WTC11 (cell line): ENCODE data around the gene CSNK2B. TPM values are rescaled to one million over a fixed set of nuclear protein-coding genes. Genes with fewer than 3 reads are reported as not detected.

ENCODE experiments used
- ATAC-seq: fragments of 200-7000 bp; cut with Tn5 transposase; 2 replicates; pipeline ENCODE4 v1.10.0; 2021; ENCODE audit warnings: mild to moderate bottlenecking, moderate library complexity
- CTCF ChIA-PET: fragments of 300-600 bp; sonication (Branson Sonifier 250); formaldehyde crosslinking; loops from one replicate; lab custom pipeline; 2021; ENCODE audit warnings: antibody characterized with exemption; lab: Charles Lee
- POLR2A ChIA-PET: fragments of 350-600 bp; sonication (Branson Sonifier 250); formaldehyde crosslinking; loops from one replicate; lab custom pipeline; 2021; ENCODE audit warnings: antibody characterized with exemption; lab: Charles Lee
- DNase-seq: peaks from one replicate; pipeline ENCODE4 v3.0.0; 2021; ENCODE audit warnings: low spot score
- H3K27ac Mint-ChIP-seq: 2 replicates; pipeline ENCODE4 v1.8.0; 2021; ENCODE audit warnings: mixed read lengths
- H3K27me3 Mint-ChIP-seq: 2 replicates; pipeline ENCODE4 v1.8.0; 2021; ENCODE audit warnings: low read depth, mild to moderate bottlenecking, moderate library complexity, mixed read lengths
- H3K36me3 Mint-ChIP-seq: 2 replicates; pipeline ENCODE4 v1.8.0; 2021; ENCODE audit warnings: mixed read lengths
- H3K4me1 Mint-ChIP-seq: 2 replicates; pipeline ENCODE4 v1.8.0; 2022; ENCODE audit warnings: mixed read lengths
- H3K4me3 Mint-ChIP-seq: 2 replicates; pipeline ENCODE4 v1.8.0; 2021; ENCODE audit warnings: mild to moderate bottlenecking, moderate library complexity, mixed read lengths
- H3K9me3 Mint-ChIP-seq: 2 replicates; pipeline ENCODE4 v1.8.0; 2021; ENCODE audit warnings: mixed read lengths
- CBFB ChIP-seq: sonication (generic); formaldehyde crosslinking; IDR thresholded peaks from 2 replicates; pipeline ENCODE4 v1.8.1; 2022; ENCODE audit warnings: mild to moderate bottlenecking, low read depth, missing genetic modification reagents
- E2F5 ChIP-seq: sonication (generic); formaldehyde crosslinking; IDR thresholded peaks from 2 replicates; pipeline ENCODE4 v1.8.1; 2022; ENCODE audit warnings: mild to moderate bottlenecking, moderate library complexity, missing genetic modification reagents
- FOXP4 ChIP-seq: sonication (generic); formaldehyde crosslinking; IDR thresholded peaks from 2 replicates; pipeline ENCODE4 v1.8.0; 2022; ENCODE audit warnings: mild to moderate bottlenecking, missing genetic modification reagents
- HMGXB4 ChIP-seq: sonication (generic); formaldehyde crosslinking; IDR thresholded peaks from 2 replicates; pipeline ENCODE4 v1.8.1; 2023; ENCODE audit warnings: mild to moderate bottlenecking, moderate library complexity, missing genetic modification reagents
- IRF1 ChIP-seq: sonication (generic); formaldehyde crosslinking; IDR thresholded peaks from 2 replicates; pipeline ENCODE4 v1.8.0; 2023; ENCODE audit warnings: missing genetic modification reagents
- JAZF1 ChIP-seq: fragments of 250-450 bp; sonication (Bioruptor Pico); IDR thresholded peaks from 2 replicates; pipeline ENCODE4 v1.9.0; 2021; ENCODE audit warnings: moderate library complexity, mild to moderate bottlenecking, inconsistent platforms
- JUN ChIP-seq: sonication (generic); formaldehyde crosslinking; IDR thresholded peaks from 2 replicates; pipeline ENCODE4 v1.8.0; 2023; ENCODE audit warnings: mild to moderate bottlenecking, missing genetic modification reagents
- KAT7 ChIP-seq: sonication (generic); formaldehyde crosslinking; IDR thresholded peaks from 2 replicates; pipeline ENCODE4 v1.8.1; 2023; ENCODE audit warnings: missing genetic modification reagents, mild to moderate bottlenecking, borderline replicate concordance
- MXD4 ChIP-seq: fragments of 250-450 bp; sonication (Bioruptor Pico); IDR thresholded peaks from 2 replicates; pipeline ENCODE4 v1.8.0; 2021; ENCODE audit warnings: mild to moderate bottlenecking, moderate library complexity, borderline replicate concordance
- NR1H2 ChIP-seq: sonication (generic); formaldehyde crosslinking; IDR thresholded peaks from 2 replicates; pipeline ENCODE4 v1.9.0; 2021; ENCODE audit warnings: mild to moderate bottlenecking, moderate library complexity, missing genetic modification reagents
- NR3C1 ChIP-seq: sonication (generic); formaldehyde crosslinking; conservative IDR thresholded peaks from 2 replicates; pipeline ENCODE4 v1.8.1; 2023; ENCODE audit warnings: low read depth, mild to moderate bottlenecking, missing genetic modification reagents
- PRDM15 ChIP-seq: sonication (generic); formaldehyde crosslinking; IDR thresholded peaks from 2 replicates; pipeline ENCODE4 v1.8.0; 2022; ENCODE audit warnings: missing genetic modification reagents
- PREB ChIP-seq: sonication (generic); formaldehyde crosslinking; IDR thresholded peaks from 2 replicates; pipeline ENCODE4 v1.8.1; 2022; ENCODE audit warnings: mild to moderate bottlenecking, missing genetic modification reagents, moderate library complexity, borderline replicate concordance
- SOX15 ChIP-seq: fragments of 250-450 bp; sonication (Bioruptor Pico); IDR thresholded peaks from 2 replicates; pipeline ENCODE4 v1.9.0; 2021; ENCODE audit warnings: mild to moderate bottlenecking
- ZNF138 ChIP-seq: sonication (generic); formaldehyde crosslinking; conservative IDR thresholded peaks from 2 replicates; pipeline ENCODE4 v1.8.1; 2022; ENCODE audit warnings: mild to moderate bottlenecking, moderate library complexity, missing genetic modification reagents
- ZNF232 ChIP-seq: sonication (generic); formaldehyde crosslinking; IDR thresholded peaks from 2 replicates; pipeline ENCODE4 v1.8.0; 2022; ENCODE audit warnings: mild to moderate bottlenecking, missing genetic modification reagents
- ZNF671 ChIP-seq: fragments of 250-450 bp; sonication (Bioruptor Pico); IDR thresholded peaks from 2 replicates; pipeline ENCODE4 v1.8.0; 2021; ENCODE audit warnings: mild to moderate bottlenecking
- total RNA-seq: library from RNA; stranded (reverse); gene quantifications from 3 replicates; pipeline ENCODE4 v1.2.3, GENCODE V29; 2021

Gene CSNK2B
- total RNA-seq, 1 experiment from 2014 or later = 183 TPM

GRCh38 chr6:31705931-31706330 lies 40.1 kb downstream of the CSNK2B start:
- H3K27ac Mint-ChIP-seq = no peak overlapping the region
- H3K9me3 Mint-ChIP-seq = no peaks in the 10 kb centered on the region
- ChIA-PET POLR2A (no interaction called here), CTCF (interaction anchor here (0.6 to 1.4 kb wide), 5 partner anchors 32 to 1595 kb away, joined by 3 to 4 read pairs (median 3); partner anchors contain the start of gene GPANK1)
- H3K4me3 Mint-ChIP-seq = no peak overlapping the region
- ATAC-seq (no peak), DNase-seq (no peak)
- no peak for TF ChIP-seq HMGXB4 (CRISPR knock-in tag)
- no peak for TF ChIP-seq ZNF671
- TF ChIP-seq ZNF232 (CRISPR knock-in tag) = no peak
- no peak for TF ChIP-seq CBFB
- TF ChIP-seq NR1H2 (CRISPR knock-in tag) = no peak
- TF ChIP-seq MXD4 (CRISPR knock-in tag) = no peak
- H3K4me1 Mint-ChIP-seq = peaks cover 19% of the 10 kb centered on the region
- peaks cover 7% of the 10 kb centered on the region; the same call in 1 of the 2 replicates for H3K27me3 Mint-ChIP-seq
- H3K36me3 Mint-ChIP-seq = no peaks in the 10 kb centered on the region

- peaks cover 7% of the 10 kb centered on the region; the same call in 1 of the 2 replicates for H3K27me3 Mint-ChIP-seq
- ChIA-PET POLR2A (interaction anchor here (0.6 kb wide), 1 partner anchor 8 kb away, joined by 3 read pairs; no protein-coding TSS in a partner anchor), CTCF (interaction anchor here (0.5 to 1.4 kb wide), 5 partner anchors 32 to 1594 kb away, joined by 3 to 4 read pairs (median 3); no protein-coding TSS in a partner anchor)
- peaks cover 17% of the 10 kb centered on the region for H3K4me1 Mint-ChIP-seq
- H3K36me3 Mint-ChIP-seq = no peaks in the 10 kb centered on the region
- H3K27ac Mint-ChIP-seq = no peak within 1 kb of the TSS
- no peak within 1 kb of the TSS for H3K4me3 Mint-ChIP-seq
- H3K9me3 Mint-ChIP-seq = no peaks in the 10 kb centered on the region
- TF ChIP-seq JUN (CRISPR knock-in tag) (no peak), PREB (CRISPR knock-in tag) (no peak), JAZF1 (CRISPR knock-in tag) (no peak), NR3C1 (CRISPR knock-in tag) (no peak), HMGXB4 (CRISPR knock-in tag) (no peak), FOXP4 (CRISPR knock-in tag) (no peak), E2F5 (CRISPR knock-in tag) (no peak), NR1H2 (CRISPR knock-in tag) (no peak), ZNF138 (CRISPR knock-in tag) (no peak), KAT7 (CRISPR knock-in tag) (no peak), PRDM15 (no peak), SOX15 (CRISPR knock-in tag) (no peak), IRF1 (CRISPR knock-in tag) (no peak)
- TF ChIP-seq, all 79 proteins: peak for 0
- no peak for ATAC-seq
- no peak for DNase-seq
Observed at GRCh38 chr6:31706599-31706998, 40.7 kb downstream of the CSNK2B start, which contains the start of gene LY6G6F. LY6G6F (plus strand) TSS chr6:31706866; CDS start chr6:31706907, 41 bp downstream.
